PC-3 (cell line): ENCODE data around the gene NOL9. TPM values are rescaled to one million over a fixed set of nuclear protein-coding genes. Genes with fewer than 3 reads are reported as not detected.
A peak's percentile ranks its signal among the peaks of the same experiment; 100 is the strongest.

Experiments
- ATAC-seq: fragments of 200-7000 bp; cut with Tn5 transposase; 2 replicates; pipeline ENCODE4 v1.9.1; 2020; ENCODE audit warnings: mild to moderate bottlenecking, moderate library complexity
- BruUV-seq: library from RNA; stranded (reverse); fragments of 400-500 nt; replicated peaks from 2 replicates; lab custom pipeline; 2021; lab: Mats Ljungman, UMichigan
- CTCF ChIA-PET: fragments of 300-600 bp; sonication (Branson Sonifier 250); formaldehyde crosslinking; loops from one replicate; lab custom pipeline; 2022; ENCODE audit warnings: antibody characterized with exemption; lab: Charles Lee
- POLR2A ChIA-PET: fragments of 300-600 bp; sonication (Branson Sonifier 250); formaldehyde crosslinking; loops from one replicate; lab custom pipeline; 2022; ENCODE audit warnings: antibody characterized with exemption; ENCODE audit not compliant: unreplicated experiment; lab: Charles Lee
- DNase-seq: peaks from one replicate; pipeline ENCODE4 v3.0.0-alpha.2; 2015
- H2AFZ ChIP-seq: fragments of 300-600 bp; sonication (generic); 2 replicates; pipeline ENCODE4 v1.6.0; 2016; ENCODE audit warnings: antibody characterized with exemption, low read length
- H3F3A ChIP-seq: fragments of 300-600 bp; sonication (generic); one replicate; pipeline ENCODE4 v1.6.0; 2017; ENCODE audit warnings: antibody characterized with exemption, low read length, control low read depth, mild to moderate bottlenecking; ENCODE audit not compliant: unreplicated experiment
- H3K27ac ChIP-seq: fragments of 300-600 bp; sonication (generic); 2 replicates; pipeline ENCODE4 v1.5.1; 2016; ENCODE audit warnings: mild to moderate bottlenecking, low read length
- H3K27me3 ChIP-seq: fragments of 300-600 bp; sonication (generic); 2 replicates; pipeline ENCODE4 v1.6.1; 2016; ENCODE audit warnings: low read length, mixed read lengths
- H3K36me3 ChIP-seq: fragments of 300-600 bp; sonication (generic); 2 replicates; pipeline ENCODE4 v1.6.1; 2016; ENCODE audit warnings: low read depth, mixed run types, low read length, mixed read lengths
- H3K4me1 ChIP-seq: fragments of 300-600 bp; sonication (generic); 2 replicates; pipeline ENCODE4 v1.5.1; 2016; ENCODE audit warnings: low read length; ENCODE audit not compliant: insufficient read depth
- H3K4me2 ChIP-seq: fragments of 300-600 bp; sonication (generic); 2 replicates; pipeline ENCODE4 v1.6.0; 2016; ENCODE audit warnings: low read length
- H3K4me3 ChIP-seq: fragments of 300-600 bp; sonication (generic); 2 replicates; pipeline ENCODE4 v1.5.1; 2016; ENCODE audit warnings: mild to moderate bottlenecking, low read length, mixed read lengths
- H3K79me2 ChIP-seq: fragments of 300-600 bp; sonication (generic); 2 replicates; pipeline ENCODE4 v1.6.1; 2017; ENCODE audit warnings: low read length, mixed read lengths
- H3K9ac ChIP-seq: fragments of 300-600 bp; sonication (generic); 2 replicates; pipeline ENCODE4 v1.6.0; 2016; ENCODE audit warnings: mild to moderate bottlenecking, low read length
- H3K9me2 ChIP-seq: fragments of 300-600 bp; sonication (generic); replicated peaks from 2 replicates; pipeline ENCODE4 v1.6.1; 2016; ENCODE audit warnings: mixed run types, low read length, mixed read lengths
- H3K9me3 ChIP-seq: fragments of 300-600 bp; sonication (generic); 2 replicates; pipeline ENCODE4 v1.6.1; 2016; ENCODE audit warnings: low read length, mixed read lengths
- H4K20me1 ChIP-seq: fragments of 300-600 bp; sonication (generic); 2 replicates; pipeline ENCODE4 v1.6.1; 2016; ENCODE audit warnings: low read length, mixed read lengths
- CTCF ChIP-seq: fragments of 300-600 bp; sonication (generic); conservative IDR thresholded peaks from 2 replicates; pipeline ENCODE4 v1.5.1; 2017; ENCODE audit warnings: antibody characterized with exemption, low read depth, mild to moderate bottlenecking, low read length
- EZH2 ChIP-seq: fragments of 300-600 bp; sonication (generic); IDR thresholded peaks from one replicate; pipeline ENCODE4 v1.6.1; 2017; ENCODE audit warnings: antibody characterized with exemption, mild to moderate bottlenecking, low read length; ENCODE audit not compliant: unreplicated experiment
- EZH2phosphoT487 ChIP-seq: fragments of 300-600 bp; sonication (generic); IDR thresholded peaks from 2 replicates; pipeline ENCODE4 v1.6.1; 2018; ENCODE audit warnings: mild to moderate bottlenecking, antibody characterized with exemption, low read length, borderline replicate concordance
- intact Hi-C: fragments of 100-400 bp; cut with micrococcal nuclease; formaldehyde crosslinking; loops from 2 replicates; pipeline ENCODE4 v1.9.0; 2023
- total RNA-seq: library from RNA; depleted of rRNA; stranded (reverse); fragments of >200 nt; gene quantifications from 2 replicates; pipeline ENCODE4 v1.2.3, GENCODE V29; 2014

Gene NOL9
- total RNA-seq, 1 experiment from 2014 or later: 79.1 TPM

DNA sequence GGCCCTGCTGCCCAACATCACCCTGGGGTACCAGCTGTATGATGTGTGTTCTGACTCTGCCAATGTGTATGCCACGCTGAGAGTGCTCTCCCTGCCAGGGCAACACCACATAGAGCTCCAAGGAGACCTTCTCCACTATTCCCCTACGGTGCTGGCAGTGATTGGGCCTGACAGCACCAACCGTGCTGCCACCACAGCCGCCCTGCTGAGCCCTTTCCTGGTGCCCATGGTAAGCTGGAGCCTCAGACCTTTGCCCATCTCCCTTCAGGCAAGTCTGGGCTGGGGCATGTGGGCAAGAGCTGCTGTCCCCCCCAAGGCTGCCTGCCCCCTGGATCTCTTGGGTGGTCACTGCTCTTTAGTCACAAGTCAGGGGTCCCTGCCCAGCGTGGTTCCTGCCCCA is 16.7 kb upstream of the NOL9 start:
- no peaks in the 10 kb centered on the region for H3K4me1 ChIP-seq
- H3K36me3 ChIP-seq: no peaks in the 10 kb centered on the region
- POLR2A ChIA-PET: no interaction called here
- H3K4me3 ChIP-seq: no peak overlapping the region
- intact Hi-C loops: no loop called here
- no peak overlapping the region for H2AFZ ChIP-seq
- no peaks in the 10 kb centered on the region for H3K9me2 ChIP-seq
- H3F3A ChIP-seq: no peaks in the 10 kb centered on the region
- no peak overlapping the region for H3K27ac ChIP-seq
- H4K20me1 ChIP-seq: no peaks in the 10 kb centered on the region
- no peak for ATAC-seq
- no peak overlapping the region for H3K9ac ChIP-seq
- H3K27me3 ChIP-seq: peaks cover 4% of the 10 kb centered on the region; the same call in 1 of the 2 replicates
- no peaks in the 10 kb centered on the region for H3K79me2 ChIP-seq
- BruUV-seq: no TSS peak
- H3K9me3 ChIP-seq: peaks cover 3% of the 10 kb centered on the region; the same call in 1 of the 2 replicates
- CTCF ChIA-PET: no interaction called here
- H3K4me2 ChIP-seq: no peak overlapping the region
- TF ChIP-seq EZH2 (no peak), EZH2phosphoT487 (no peak), CTCF (no peak)
- DNase-seq: no peak

- POLR2A ChIA-PET: interaction anchor here (0.6 kb wide), 1 partner anchor 71 kb away, joined by 6 read pairs; no protein-coding TSS in a partner anchor
- no peak for DNase-seq
- H4K20me1 ChIP-seq: no peaks in the 10 kb centered on the region
- intact Hi-C loops: no loop called here
- no peak overlapping the region for H3K4me3 ChIP-seq
- H3K9me2 ChIP-seq: no peaks in the 10 kb centered on the region
- no peaks in the 10 kb centered on the region for H3F3A ChIP-seq
- BruUV-seq: no TSS peak
- TF ChIP-seq EZH2 (no peak), CTCF (no peak)
- H2AFZ ChIP-seq: no peak overlapping the region
- H3K9me3 ChIP-seq: peaks cover 3% of the 10 kb centered on the region; the same call in 1 of the 2 replicates
- no peak overlapping the region for H3K4me2 ChIP-seq
- CTCF ChIA-PET: no interaction called here
- ATAC-seq: no peak
- no peaks in the 10 kb centered on the region for H3K4me1 ChIP-seq
- H3K36me3 ChIP-seq: no peaks in the 10 kb centered on the region
- peaks cover 13% of the 10 kb centered on the region for H3K27me3 ChIP-seq
- no peak overlapping the region for H3K27ac ChIP-seq
- no peaks in the 10 kb centered on the region for H3K79me2 ChIP-seq
- H3K9ac ChIP-seq: no peak overlapping the region
Measured at GRCh38 chr1:6570100-6570499, 15.8 kb upstream of the NOL9 start.

- Histone ChIP-seq H3K79me2 (no peaks in the 10 kb centered on the region), H4K20me1 (no peaks in the 10 kb centered on the region), H3K9ac (no peak overlapping the region), H3K27ac (no peak overlapping the region), H3K4me3 (no peak overlapping the region), H3K4me2 (peak overlapping the region; percentile 35), H3F3A (no peaks in the 10 kb centered on the region), H3K9me3 (peaks cover 3% of the 10 kb centered on the region; the same call in 1 of the 2 replicates), H2AFZ (no peak overlapping the region), H3K36me3 (no peaks in the 10 kb centered on the region), H3K27me3 (peaks cover 23% of the 10 kb centered on the region), H3K4me1 (no peaks in the 10 kb centered on the region), H3K9me2 (no peaks in the 10 kb centered on the region)
- no TSS peak for BruUV-seq
- ChIA-PET CTCF (interaction anchor here (0.6 kb wide), 1 partner anchor 11 kb away, joined by 7 read pairs; no protein-coding TSS in a partner anchor), POLR2A (no interaction called here)
- intact Hi-C loops: no loop called here
- no peak for ATAC-seq
- no peak for DNase-seq
- TF ChIP-seq EZH2phosphoT487: no peak
- no peak for TF ChIP-seq EZH2
- no peak for TF ChIP-seq CTCF
Measured at GRCh38 chr1:6569033-6569432, 14.7 kb upstream of the NOL9 start.
